OCI-LY3 (cell line): ENCODE results near the gene LPIN2.

Source experiments
- H2AFZ ChIP-seq: fragments of 200-600, 300-600 bp; shearing (Covaris generic); 2 replicates; pipeline ENCODE4 v1.6.0; 2014; ENCODE audit warnings: antibody characterized with exemption, low read depth, low read length
- H3K27ac ChIP-seq: fragments of 200-600, 300-600 bp; sonication (generic); 2 replicates; pipeline ENCODE4 v1.5.1; 2014; ENCODE audit warnings: mild to moderate bottlenecking, low read length, moderate library complexity, mixed read lengths
- H3K27me3 ChIP-seq: fragments of 200-600, 300-600 bp; sonication (generic); 2 replicates; pipeline ENCODE4 v1.6.1; 2014; ENCODE audit warnings: low read depth, low read length, mixed read lengths
- H3K36me3 ChIP-seq: fragments of 200-600, 300-600 bp; sonication (generic); replicated peaks from 2 replicates; pipeline ENCODE3; 2014; ENCODE audit warnings: low read depth, low read length, mixed read lengths
- H3K4me1 ChIP-seq: fragments of 300-600, 200-600 bp; sonication (generic); 2 replicates; pipeline ENCODE4 v1.6.1; 2014; ENCODE audit warnings: low read length, mixed read lengths
- H3K4me2 ChIP-seq: fragments of 200-600, 300-600 bp; sonication (generic); 2 replicates; pipeline ENCODE4 v1.6.1; 2014; ENCODE audit warnings: low read length, mixed read lengths
- H3K4me3 ChIP-seq: fragments of 300-600, 200-600 bp; sonication (generic); 2 replicates; pipeline ENCODE4 v1.5.1; 2014; ENCODE audit warnings: antibody characterized with exemption, mild to moderate bottlenecking, low read length, moderate library complexity
- H3K79me2 ChIP-seq: fragments of 300-600, 200-600 bp; shearing (Covaris generic); 2 replicates; pipeline ENCODE4 v1.6.1; 2014; ENCODE audit warnings: mild to moderate bottlenecking, low read length, mixed read lengths
- H3K9ac ChIP-seq: fragments of 300-600, 200-600 bp; shearing (Covaris generic); 2 replicates; pipeline ENCODE4 v1.6.0; 2014; ENCODE audit warnings: mild to moderate bottlenecking, low read length, moderate library complexity
- H3K9me3 ChIP-seq: fragments of 200-600, 300-600 bp; shearing (Covaris generic); 2 replicates; pipeline ENCODE4 v1.6.1; 2014; ENCODE audit warnings: low read length, mixed read lengths; ENCODE audit not compliant: insufficient read depth
- H4K20me1 ChIP-seq: fragments of 200-600, 300-600 bp; sonication (generic); 2 replicates; pipeline ENCODE4 v1.6.1; 2016; ENCODE audit warnings: low read length, mixed read lengths; ENCODE audit not compliant: insufficient read depth
- EZH2phosphoT487 ChIP-seq: fragments of 200-600 bp; shearing (Covaris generic); IDR thresholded peaks from 2 replicates; pipeline ENCODE4 v1.6.1; 2018; ENCODE audit warnings: antibody characterized with exemption, mixed run types, low read depth
- TF ChIP-seq, protein P1 (sequence below): fragments of 200-600, 300-600 bp; sonication (generic); IDR thresholded peaks from 2 replicates; pipeline ENCODE4 v1.5.1; 2014; ENCODE audit warnings: antibody characterized with exemption, low read length, low read depth

The LPIN2 gene

DNA sequence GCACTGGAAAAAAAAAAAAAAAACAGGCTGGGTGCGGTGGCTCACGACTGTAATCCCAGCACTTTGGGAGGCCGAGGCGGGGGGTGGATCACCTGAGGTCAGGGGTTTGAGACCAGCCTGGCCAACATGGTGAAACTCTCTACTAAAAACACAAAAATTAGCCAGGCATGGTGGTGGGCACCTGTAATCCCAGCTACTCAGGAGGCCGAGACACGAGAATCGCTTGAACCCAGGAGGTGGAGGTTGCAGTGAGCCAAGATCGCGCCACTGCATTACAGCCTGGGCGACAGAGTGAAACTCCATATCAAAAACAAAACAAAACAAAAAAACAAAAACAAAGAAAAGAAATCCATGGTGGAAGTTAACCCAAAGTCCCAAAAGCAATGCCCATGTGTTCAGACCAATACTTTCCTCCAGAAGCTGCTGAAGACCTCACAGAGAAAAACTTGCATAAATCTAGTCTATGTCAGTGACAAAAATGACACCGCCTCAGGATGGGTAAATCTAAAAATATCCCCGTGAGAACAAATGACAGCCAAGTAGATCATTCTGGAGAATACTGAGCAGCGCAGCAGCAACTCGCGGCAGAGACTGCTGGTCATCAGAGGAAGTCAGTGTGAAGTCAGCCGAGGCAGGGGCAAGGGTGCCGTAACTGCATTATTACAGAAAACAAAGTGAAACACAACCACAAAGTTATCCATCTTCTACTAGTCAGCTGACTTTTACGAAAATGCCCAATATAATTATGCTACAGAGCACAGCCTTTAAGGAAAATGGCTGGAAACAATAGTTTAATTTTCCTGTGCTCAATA is 41.0 kb downstream of the LPIN2 start:
- H3K27me3 ChIP-seq: no peaks in the 10 kb centered on the region
- H3K36me3 ChIP-seq: no peaks in the 10 kb centered on the region
- peak overlapping the region; percentile 87 for H3K9ac ChIP-seq
- H4K20me1 ChIP-seq: no peaks in the 10 kb centered on the region
- peaks cover 89% of the 10 kb centered on the region for H3K4me1 ChIP-seq
- H3K27ac ChIP-seq: peak overlapping the region; percentile 99
- TF ChIP-seq, protein P1, sequence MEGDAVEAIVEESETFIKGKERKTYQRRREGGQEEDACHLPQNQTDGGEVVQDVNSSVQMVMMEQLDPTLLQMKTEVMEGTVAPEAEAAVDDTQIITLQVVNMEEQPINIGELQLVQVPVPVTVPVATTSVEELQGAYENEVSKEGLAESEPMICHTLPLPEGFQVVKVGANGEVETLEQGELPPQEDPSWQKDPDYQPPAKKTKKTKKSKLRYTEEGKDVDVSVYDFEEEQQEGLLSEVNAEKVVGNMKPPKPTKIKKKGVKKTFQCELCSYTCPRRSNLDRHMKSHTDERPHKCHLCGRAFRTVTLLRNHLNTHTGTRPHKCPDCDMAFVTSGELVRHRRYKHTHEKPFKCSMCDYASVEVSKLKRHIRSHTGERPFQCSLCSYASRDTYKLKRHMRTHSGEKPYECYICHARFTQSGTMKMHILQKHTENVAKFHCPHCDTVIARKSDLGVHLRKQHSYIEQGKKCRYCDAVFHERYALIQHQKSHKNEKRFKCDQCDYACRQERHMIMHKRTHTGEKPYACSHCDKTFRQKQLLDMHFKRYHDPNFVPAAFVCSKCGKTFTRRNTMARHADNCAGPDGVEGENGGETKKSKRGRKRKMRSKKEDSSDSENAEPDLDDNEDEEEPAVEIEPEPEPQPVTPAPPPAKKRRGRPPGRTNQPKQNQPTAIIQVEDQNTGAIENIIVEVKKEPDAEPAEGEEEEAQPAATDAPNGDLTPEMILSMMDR: no peak
- TF ChIP-seq EZH2phosphoT487: no peak
- peak overlapping the region; percentile 50 for H3K4me3 ChIP-seq
- H3K9me3 ChIP-seq: no peaks in the 10 kb centered on the region
- H3K79me2 ChIP-seq: peaks cover 83% of the 10 kb centered on the region
- H2AFZ ChIP-seq: no peak overlapping the region
- peak overlapping the region; percentile 72 for H3K4me2 ChIP-seq

GRCh38 chr18:2970772-2971659 is 41.9 kb downstream of the LPIN2 start:
- Histone ChIP-seq H4K20me1 (no peaks in the 10 kb centered on the region), H3K4me2 (peak overlapping the region; percentile 72), H2AFZ (no peak overlapping the region), H3K4me1 (peaks cover 89% of the 10 kb centered on the region), H3K9ac (peak overlapping the region; percentile 87), H3K4me3 (peak overlapping the region; percentile 50), H3K27me3 (no peaks in the 10 kb centered on the region), H3K27ac (peak overlapping the region; percentile 99), H3K36me3 (no peaks in the 10 kb centered on the region), H3K79me2 (peaks cover 83% of the 10 kb centered on the region), H3K9me3 (no peaks in the 10 kb centered on the region)
- TF ChIP-seq EZH2phosphoT487: no peak
- TF ChIP-seq, protein P1: 0 out of 2 replicates have a peak, but pooled peaks have one; percentile 15

DNA sequence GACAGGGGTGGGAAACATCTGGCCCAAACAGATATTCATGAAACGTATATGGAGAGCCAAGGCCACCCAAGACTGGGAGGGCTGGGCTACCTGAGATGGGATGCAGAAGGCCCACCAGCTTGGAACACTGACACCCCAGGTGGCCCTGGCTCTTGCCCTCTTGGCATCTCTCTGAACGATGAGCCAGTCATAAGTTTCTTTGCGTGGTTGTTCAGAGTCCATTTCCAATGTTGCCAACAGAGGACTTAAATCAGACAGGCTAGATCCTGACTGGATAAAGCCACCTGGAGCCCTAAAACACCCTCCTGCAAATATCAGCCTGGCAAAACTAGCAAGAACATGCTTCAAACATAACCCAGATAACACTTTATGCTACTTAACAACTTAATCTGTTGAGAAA is 42.6 kb downstream of the LPIN2 start:
- H3K4me2 ChIP-seq: peak overlapping the region; percentile 72
- H3K79me2 ChIP-seq: peaks cover 83% of the 10 kb centered on the region

More for the DNA sequence above, 42.6 kb downstream of the LPIN2 start:
- Histone ChIP-seq H3K36me3 (no peaks in the 10 kb centered on the region), H3K9me3 (no peaks in the 10 kb centered on the region), H3K9ac (peak overlapping the region; percentile 87), H3K4me3 (peak overlapping the region; percentile 11; the same call in 1 of the 2 replicates), H3K27me3 (no peaks in the 10 kb centered on the region), H2AFZ (no peak overlapping the region), H3K27ac (peak overlapping the region; percentile 99), H3K4me1 (peaks cover 90% of the 10 kb centered on the region), H4K20me1 (no peaks in the 10 kb centered on the region)
- TF ChIP-seq, protein P1: no peak
- no peak for TF ChIP-seq EZH2phosphoT487
